ENCODE data around the gene OSTF1. TPM values are rescaled to one million over a fixed set of nuclear protein-coding genes. Genes with fewer than 3 reads are reported as not detected.

Gene OSTF1
- total RNA-seq, 2 experiments from 2014 or later: 37.3 to 58.1 TPM

- CTCF ChIA-PET (ENCODE audit: unreplicated experiment): no interaction called here
- no peaks in the 10 kb centered on the region for H3K4me1 ChIP-seq (ENCODE audit: insufficient read depth, low read length, poor library complexity, severe bottlenecking)
- TF ChIP-seq, protein P1, sequence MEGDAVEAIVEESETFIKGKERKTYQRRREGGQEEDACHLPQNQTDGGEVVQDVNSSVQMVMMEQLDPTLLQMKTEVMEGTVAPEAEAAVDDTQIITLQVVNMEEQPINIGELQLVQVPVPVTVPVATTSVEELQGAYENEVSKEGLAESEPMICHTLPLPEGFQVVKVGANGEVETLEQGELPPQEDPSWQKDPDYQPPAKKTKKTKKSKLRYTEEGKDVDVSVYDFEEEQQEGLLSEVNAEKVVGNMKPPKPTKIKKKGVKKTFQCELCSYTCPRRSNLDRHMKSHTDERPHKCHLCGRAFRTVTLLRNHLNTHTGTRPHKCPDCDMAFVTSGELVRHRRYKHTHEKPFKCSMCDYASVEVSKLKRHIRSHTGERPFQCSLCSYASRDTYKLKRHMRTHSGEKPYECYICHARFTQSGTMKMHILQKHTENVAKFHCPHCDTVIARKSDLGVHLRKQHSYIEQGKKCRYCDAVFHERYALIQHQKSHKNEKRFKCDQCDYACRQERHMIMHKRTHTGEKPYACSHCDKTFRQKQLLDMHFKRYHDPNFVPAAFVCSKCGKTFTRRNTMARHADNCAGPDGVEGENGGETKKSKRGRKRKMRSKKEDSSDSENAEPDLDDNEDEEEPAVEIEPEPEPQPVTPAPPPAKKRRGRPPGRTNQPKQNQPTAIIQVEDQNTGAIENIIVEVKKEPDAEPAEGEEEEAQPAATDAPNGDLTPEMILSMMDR (conservative IDR thresholded peaks at IDR 0.05; ENCODE audit: low read length): peak; percentile 97
- TF ChIP-seq EZH2phosphoT487 (IDR thresholded peaks at IDR 0.05; ENCODE audit: borderline replicate concordance, low read depth, low read length): no peak
- no peaks in the 10 kb centered on the region for H4K20me1 ChIP-seq (ENCODE audit: insufficient read depth, low read length)
- DNase-seq (ENCODE audit: low spot score): peak; percentile 27
- H3K4me2 ChIP-seq (ENCODE audit: low read length): no peak overlapping the region
- POLR2A ChIA-PET: no interaction called here
- H3K79me2 ChIP-seq (ENCODE audit: insufficient read depth, low read depth, low read length): no peaks in the 10 kb centered on the region
- intact Hi-C loops (cut with micrococcal nuclease; ENCODE audit: unreplicated experiment): loop anchor here (5.0 kb wide), 1 partner anchor 415 kb away; no protein-coding TSS in a partner anchor
- H3K9me3 ChIP-seq (ENCODE audit: low read length): no peaks in the 10 kb centered on the region
- no peak overlapping the region for H2AFZ ChIP-seq (ENCODE audit: low read length)
- H3K9me2 ChIP-seq (ENCODE audit: insufficient read depth, low read length): no peaks in the 10 kb centered on the region
- no TSS peak for BruUV-seq (replicated peaks)
- H3K27ac ChIP-seq (ENCODE audit: low read depth, low read length, poor library complexity, severe bottlenecking): no peak overlapping the region
- H3K4me3 ChIP-seq (ENCODE audit: low read depth, low read length, poor library complexity, severe bottlenecking): no peak overlapping the region
- no peaks in the 10 kb centered on the region for H3K36me3 ChIP-seq (ENCODE audit: insufficient read depth, low read length)
These were observed 98.6 kb downstream of the OSTF1 start for GRCh38 chr9:75186767-75187380.

GRCh38 chr9:75188756-75189155, 100.4 kb downstream of the OSTF1 start:
- Histone ChIP-seq H3K4me3 (ENCODE audit: low read depth, low read length, poor library complexity, severe bottlenecking) (no peak overlapping the region), H3K27ac (ENCODE audit: low read depth, low read length, poor library complexity, severe bottlenecking) (no peak overlapping the region), H3K9me2 (ENCODE audit: insufficient read depth, low read length) (no peaks in the 10 kb centered on the region), H3K36me3 (ENCODE audit: insufficient read depth, low read length) (no peaks in the 10 kb centered on the region), H3K4me2 (ENCODE audit: low read length) (no peak overlapping the region), H2AFZ (ENCODE audit: low read length) (no peak overlapping the region), H3K79me2 (ENCODE audit: insufficient read depth, low read depth, low read length) (no peaks in the 10 kb centered on the region), H3K9me3 (ENCODE audit: low read length) (no peaks in the 10 kb centered on the region), H3K4me1 (ENCODE audit: insufficient read depth, low read length, poor library complexity, severe bottlenecking) (no peaks in the 10 kb centered on the region), H4K20me1 (ENCODE audit: insufficient read depth, low read length) (no peaks in the 10 kb centered on the region)
- no TSS peak for BruUV-seq (replicated peaks)
- TF ChIP-seq EZH2phosphoT487 (IDR thresholded peaks at IDR 0.05; ENCODE audit: borderline replicate concordance, low read depth, low read length): no peak
- TF ChIP-seq, protein P1 (conservative IDR thresholded peaks at IDR 0.05; ENCODE audit: low read length): no peak
- intact Hi-C loops (cut with micrococcal nuclease; ENCODE audit: unreplicated experiment): loop anchor here (5.0 kb wide), 1 partner anchor 416 kb away; no protein-coding TSS in a partner anchor
- no peak for DNase-seq (ENCODE audit: low spot score)
- CTCF ChIA-PET (ENCODE audit: unreplicated experiment): no interaction called here
- POLR2A ChIA-PET: no interaction called here

DNA sequence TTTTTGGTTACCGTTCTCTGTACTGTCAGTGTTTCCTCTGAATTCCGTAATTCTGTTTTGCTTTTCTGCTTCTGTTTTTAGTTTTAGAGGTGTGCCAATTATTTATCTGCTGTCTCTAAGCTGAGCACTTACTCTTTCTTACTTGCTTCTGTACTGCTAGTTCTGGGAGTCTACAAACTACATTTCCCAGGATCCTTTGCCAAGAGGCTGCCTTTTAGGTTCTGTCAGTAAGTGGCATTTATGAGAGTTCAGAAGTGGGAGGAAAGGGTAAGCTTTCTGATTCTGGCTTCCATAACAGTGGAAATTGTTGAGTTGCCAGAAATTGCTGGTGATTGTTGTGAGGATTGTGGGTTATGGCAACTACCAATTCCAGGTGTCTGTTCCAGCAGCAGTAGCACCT, 102.4 kb downstream of the OSTF1 start:
- Histone ChIP-seq H4K20me1 (ENCODE audit: insufficient read depth, low read length) (no peaks in the 10 kb centered on the region), H3K4me2 (ENCODE audit: low read length) (no peak overlapping the region), H3K9me3 (ENCODE audit: low read length) (no peaks in the 10 kb centered on the region), H3K9me2 (ENCODE audit: insufficient read depth, low read length) (no peaks in the 10 kb centered on the region), H3K4me1 (ENCODE audit: insufficient read depth, low read length, poor library complexity, severe bottlenecking) (no peaks in the 10 kb centered on the region), H3K4me3 (ENCODE audit: low read depth, low read length, poor library complexity, severe bottlenecking) (no peak overlapping the region), H2AFZ (ENCODE audit: low read length) (no peak overlapping the region), H3K36me3 (ENCODE audit: insufficient read depth, low read length) (no peaks in the 10 kb centered on the region), H3K27ac (ENCODE audit: low read depth, low read length, poor library complexity, severe bottlenecking) (no peak overlapping the region), H3K79me2 (ENCODE audit: insufficient read depth, low read depth, low read length) (no peaks in the 10 kb centered on the region)
- ChIA-PET CTCF (ENCODE audit: unreplicated experiment) (no interaction called here), POLR2A (interaction anchor here (0.6 kb wide), 1 partner anchor 200 kb away, joined by 3 read pairs; no protein-coding TSS in a partner anchor)
- BruUV-seq (replicated peaks): no TSS peak
- no peak for DNase-seq (ENCODE audit: low spot score)
- intact Hi-C loops (cut with micrococcal nuclease; ENCODE audit: unreplicated experiment): no loop called here
- TF ChIP-seq, protein P1 (conservative IDR thresholded peaks at IDR 0.05; ENCODE audit: low read length): no peak
- TF ChIP-seq EZH2phosphoT487 (IDR thresholded peaks at IDR 0.05; ENCODE audit: borderline replicate concordance, low read depth, low read length): no peak

Data from OCI-LY7 (cell line).